ENCODE results near the gene RHBDL1. TPM values are rescaled to one million over a fixed set of nuclear protein-coding genes. Genes with fewer than 3 reads are reported as not detected.

Gene RHBDL1
- total and polyA plus RNA-seq, 9 of the 15 experiments (the other 6 are each of a cell fraction or from before 2014, with no cell fraction given), result 0.03 to 5.6 (median 1.3) TPM; not detected in 1

DNA sequence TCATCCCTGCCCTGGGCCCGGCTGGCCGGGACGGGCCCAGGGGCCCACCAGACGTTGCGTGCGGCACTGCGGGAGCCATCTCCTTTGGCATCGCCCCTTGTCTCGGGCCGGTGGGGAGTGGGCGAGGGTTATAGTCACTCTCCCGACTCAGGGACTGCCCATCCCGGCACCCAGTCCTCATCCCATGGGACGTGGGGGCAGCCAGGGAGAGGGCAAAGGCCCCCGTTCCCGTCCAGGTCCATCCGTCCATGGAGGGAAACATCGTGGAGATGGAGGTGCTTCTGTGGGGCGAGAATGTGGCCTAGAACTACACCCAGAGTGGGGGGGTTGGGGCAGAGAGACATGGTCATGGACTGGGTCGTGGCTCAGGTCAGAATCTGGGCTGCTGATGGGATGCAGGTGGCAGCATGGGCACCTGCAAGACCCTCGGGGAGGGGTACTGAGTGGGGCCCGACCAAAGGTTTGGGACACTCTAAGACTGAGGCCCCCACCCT, 28.7 kb upstream of the RHBDL1 start:
- 90% methylated on average over 17 of the region's 22 CpGs for WGBS (ENCODE audit: insufficient coverage, low coverage, missing lambda C conversion rate)
- Histone ChIP-seq H3K27me3 (ENCODE audit: control insufficient read depth in 2 of 2, insufficient read depth in 2 of 2, low read length in 2 of 2) (no peaks in the 10 kb centered on the region), H3K4me2 (ENCODE audit: insufficient read depth, low read length) (no peak overlapping the region), H3K9me1 (ENCODE audit: control insufficient read depth, insufficient read depth, low read length) (no peaks in the 10 kb centered on the region), H3K4me1 (replicated peaks in 1 of 2; ENCODE audit: control insufficient read depth in 2 of 2, insufficient read depth in 2 of 2, low read length in 2 of 2) (peaks cover 4 to 88% of the 10 kb centered on the region in 2 experiments; a peak in 3 of 5 replicates), H3K27ac (ENCODE audit: extremely low read depth, low read depth, low read length) (no peak overlapping the region), H3K4me3 (no peak overlapping the region), H3K36me3 (ENCODE audit: control insufficient read depth, insufficient read depth, low read length) (peaks cover 51% of the 10 kb centered on the region; the same call in 2 of the 3 replicates), H3K9ac (ENCODE audit: insufficient read depth in 1 of 2, low read depth in 2 of 2, low read length in 2 of 2) (peak overlapping the region in 1 of 2 experiments; percentile 26; a peak in 1 of 4 replicates), H3K79me2 (ENCODE audit: control insufficient read depth, insufficient read depth, low read length) (peaks cover 45% of the 10 kb centered on the region), H4K20me1 (replicated peaks; ENCODE audit: control insufficient read depth, insufficient read depth, low read length) (no peaks in the 10 kb centered on the region), H2AFZ (ENCODE audit: low read depth, low read length) (no peak overlapping the region), H3K9me3 (replicated peaks; ENCODE audit: control insufficient read depth, insufficient read depth, low read depth, low read length) (no peaks in the 10 kb centered on the region)
- BruUV-seq (replicated peaks), result no TSS peak
- ChIA-PET POLR2A (no interaction called here), CTCF (ENCODE audit: low intra/inter-chr PET ratio) (no interaction called here)
- DNase-seq (ENCODE audit: extremely low read depth in 1 of 4, low spot score in 3 of 4), result no peak
- in situ Hi-C loops (cut with MboI), result no loop called here
- no peak for ATAC-seq
- intact Hi-C loops (cut with micrococcal nuclease), result no loop called here
- no peak for FAIRE-seq
- TF ChIP-seq, protein P1, sequence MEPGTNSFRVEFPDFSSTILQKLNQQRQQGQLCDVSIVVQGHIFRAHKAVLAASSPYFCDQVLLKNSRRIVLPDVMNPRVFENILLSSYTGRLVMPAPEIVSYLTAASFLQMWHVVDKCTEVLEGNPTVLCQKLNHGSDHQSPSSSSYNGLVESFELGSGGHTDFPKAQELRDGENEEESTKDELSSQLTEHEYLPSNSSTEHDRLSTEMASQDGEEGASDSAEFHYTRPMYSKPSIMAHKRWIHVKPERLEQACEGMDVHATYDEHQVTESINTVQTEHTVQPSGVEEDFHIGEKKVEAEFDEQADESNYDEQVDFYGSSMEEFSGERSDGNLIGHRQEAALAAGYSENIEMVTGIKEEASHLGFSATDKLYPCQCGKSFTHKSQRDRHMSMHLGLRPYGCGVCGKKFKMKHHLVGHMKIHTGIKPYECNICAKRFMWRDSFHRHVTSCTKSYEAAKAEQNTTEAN (CRISPR knock-in tag; IDR thresholded peaks at IDR 0.05), result no peak
- TF ChIP-seq ZNF407 (IDR thresholded peaks at IDR 0.05; ENCODE audit: low read depth) (no peak), RBFOX2 (IDR thresholded peaks at IDR 0.05; ENCODE audit: low read depth, low read length) (0 out of 2 replicates have a peak, but pooled peaks have one; percentile 13), KLF1 (tag; IDR thresholded peaks at IDR 0.05) (no peak), LCOR (CRISPR knock-in tag; IDR thresholded peaks at IDR 0.05) (no peak), MTF1 (CRISPR knock-in tag; IDR thresholded peaks at IDR 0.05; ENCODE audit: borderline replicate concordance) (no peak), SIN3A (IDR thresholded peaks at IDR 0.05; ENCODE audit: borderline replicate concordance in 2 of 2, control insufficient read depth in 1 of 2, low read depth in 2 of 2, low read length in 2 of 2) (no peak), FUS (optimal IDR thresholded peaks at IDR 0.05; ENCODE audit: low read depth, low read length) (no peak), STAT6 (CRISPR knock-in tag; IDR thresholded peaks at IDR 0.05) (no peak), HNRNPUL1 (IDR thresholded peaks at IDR 0.05; ENCODE audit: low read length) (no peak)

All from K562 (cell line).